IPS-NIHi11 (cell line): ENCODE measurements around the gene EMC6.

Experiments used
- DNase-seq: peaks from one replicate; pipeline ENCODE4 v3.0.0; 2012; ENCODE audit warnings: mixed read lengths, low spot score

The EMC6 gene

GRCh38 chr17:3656353-3656752, 12.3 kb upstream of the EMC6 start:
- no peak for DNase-seq

DNA sequence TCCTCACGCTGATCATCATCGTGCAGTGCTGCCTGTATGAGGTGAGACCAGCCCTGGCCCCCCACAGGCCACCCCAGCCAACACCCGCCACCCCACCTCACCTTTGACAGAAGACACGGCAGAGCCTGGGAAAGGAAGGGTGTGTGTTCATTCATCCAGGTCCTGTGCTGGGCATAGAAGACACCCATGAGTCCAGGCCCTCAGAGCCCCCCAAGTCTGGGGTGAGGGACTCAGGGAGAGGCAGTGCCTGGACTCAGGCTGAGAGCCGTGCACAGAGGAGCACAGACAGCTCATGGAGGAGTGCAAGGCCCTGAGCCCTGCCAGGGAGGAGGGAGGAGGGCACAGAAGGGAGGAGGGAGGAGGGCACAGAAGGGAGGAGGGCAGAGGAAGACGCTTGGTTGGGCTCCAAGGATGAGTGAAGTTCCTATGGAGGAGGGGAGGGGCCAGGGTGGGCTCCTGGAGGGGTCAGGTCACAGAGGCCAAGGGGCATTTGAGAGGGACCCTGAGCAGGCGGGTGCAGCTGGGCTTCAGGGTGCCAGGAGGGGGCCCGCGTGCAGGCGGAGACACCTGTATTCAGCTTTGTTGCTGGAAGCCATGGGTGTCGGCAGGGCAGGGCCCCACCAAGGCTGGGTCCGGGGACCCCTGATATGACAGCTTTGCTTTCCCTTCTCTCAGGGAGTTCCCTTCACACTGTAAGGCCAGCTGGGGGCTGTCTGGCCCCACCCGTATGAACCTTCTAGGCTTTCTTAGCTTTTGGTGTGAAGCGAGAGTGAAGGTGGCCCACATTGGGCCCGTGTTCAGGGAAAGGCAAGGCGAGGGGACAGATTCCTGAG, 11.6 kb upstream of the EMC6 start:
- DNase-seq: no peak

DNA sequence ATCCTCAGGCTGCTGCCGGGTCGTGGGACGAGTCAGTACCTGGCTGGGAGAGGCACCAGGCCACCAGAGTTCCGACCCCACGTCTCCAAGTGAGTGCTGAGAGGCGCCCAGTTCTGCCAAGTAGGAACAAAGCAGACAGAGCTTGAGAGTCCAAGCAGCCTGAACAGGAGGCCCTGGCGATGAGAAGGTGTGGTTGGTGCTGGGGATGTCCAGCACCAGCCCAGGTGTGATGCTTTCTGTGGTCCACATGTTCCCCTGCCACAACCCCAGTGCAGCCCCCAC, 11.1 kb upstream of the EMC6 start:
- no peak for DNase-seq

DNA sequence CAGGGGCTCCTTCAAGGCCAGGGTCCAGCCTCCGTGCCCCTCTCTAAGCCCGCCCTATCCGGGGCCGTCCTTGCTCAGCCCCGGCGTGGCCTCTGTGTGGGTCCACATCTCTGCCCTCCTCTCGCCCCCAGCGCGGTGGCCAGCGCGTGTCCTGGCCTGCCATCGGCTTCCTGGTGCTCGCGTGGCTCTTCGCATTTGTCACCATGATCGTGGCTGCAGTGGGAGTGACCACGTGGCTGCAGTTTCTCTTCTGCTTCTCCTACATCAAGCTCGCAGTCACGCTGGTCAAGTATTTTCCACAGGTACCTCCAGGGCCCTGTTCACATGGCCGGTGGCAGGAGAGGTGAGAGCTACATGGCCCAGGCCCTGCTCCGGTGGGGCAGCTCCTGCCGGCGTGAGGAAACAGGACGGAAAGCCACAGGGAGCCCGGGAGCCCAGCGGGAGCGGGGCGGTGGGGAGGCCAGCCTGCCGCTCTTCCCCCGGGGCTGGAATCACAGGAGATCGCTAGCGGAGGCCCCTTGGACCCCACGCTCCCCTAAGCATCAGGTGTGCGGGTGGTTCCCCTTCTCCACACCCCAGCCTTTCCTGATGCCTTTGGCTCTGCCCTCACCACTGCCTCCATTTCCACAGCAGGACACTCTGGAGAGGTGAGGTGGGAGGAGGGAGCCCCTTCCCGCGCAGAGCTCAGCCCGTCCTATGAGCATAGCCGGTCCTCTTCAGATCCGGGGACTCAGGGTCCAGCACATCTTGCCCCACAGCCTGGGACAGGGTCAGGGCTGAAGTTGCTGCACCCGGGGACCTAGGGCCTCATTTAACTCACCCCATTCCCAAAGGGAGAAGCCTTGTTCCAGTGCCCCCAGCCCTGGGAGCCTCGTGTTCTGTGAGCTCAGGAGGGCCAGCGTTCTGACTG, 10.5 kb upstream of the EMC6 start:
- DNase-seq: no peak

GRCh38 chr17:3658784-3659449, 9.7 kb upstream of the EMC6 start:
- no peak for DNase-seq

DNA sequence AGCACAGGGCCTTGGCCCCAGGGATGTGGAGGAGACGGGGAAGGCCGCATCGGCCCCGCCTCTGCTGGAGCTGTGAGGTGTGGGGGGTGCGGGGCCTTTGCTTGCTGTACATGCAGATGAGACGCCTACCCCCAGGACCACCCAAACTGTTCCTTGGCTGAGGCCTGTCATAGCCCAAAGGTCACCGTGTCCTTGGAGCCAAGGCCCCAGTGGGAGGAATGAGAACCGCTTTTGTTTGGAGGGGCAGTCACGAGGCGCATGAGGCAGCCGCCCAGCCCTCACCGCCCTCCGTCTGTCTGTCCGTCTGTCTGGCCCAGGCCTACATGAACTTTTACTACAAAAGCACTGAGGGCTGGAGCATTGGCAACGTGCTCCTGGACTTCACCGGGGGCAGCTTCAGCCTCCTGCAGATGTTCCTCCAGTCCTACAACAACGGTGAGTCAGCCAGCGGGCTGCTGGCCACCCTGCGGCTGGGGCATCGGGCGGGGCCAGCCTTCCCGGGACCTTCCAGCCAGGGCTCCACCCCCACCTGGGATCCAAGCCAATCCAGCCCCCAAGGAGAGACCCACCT, 9.0 kb upstream of the EMC6 start:
- DNase-seq: peak; percentile 54

DNA sequence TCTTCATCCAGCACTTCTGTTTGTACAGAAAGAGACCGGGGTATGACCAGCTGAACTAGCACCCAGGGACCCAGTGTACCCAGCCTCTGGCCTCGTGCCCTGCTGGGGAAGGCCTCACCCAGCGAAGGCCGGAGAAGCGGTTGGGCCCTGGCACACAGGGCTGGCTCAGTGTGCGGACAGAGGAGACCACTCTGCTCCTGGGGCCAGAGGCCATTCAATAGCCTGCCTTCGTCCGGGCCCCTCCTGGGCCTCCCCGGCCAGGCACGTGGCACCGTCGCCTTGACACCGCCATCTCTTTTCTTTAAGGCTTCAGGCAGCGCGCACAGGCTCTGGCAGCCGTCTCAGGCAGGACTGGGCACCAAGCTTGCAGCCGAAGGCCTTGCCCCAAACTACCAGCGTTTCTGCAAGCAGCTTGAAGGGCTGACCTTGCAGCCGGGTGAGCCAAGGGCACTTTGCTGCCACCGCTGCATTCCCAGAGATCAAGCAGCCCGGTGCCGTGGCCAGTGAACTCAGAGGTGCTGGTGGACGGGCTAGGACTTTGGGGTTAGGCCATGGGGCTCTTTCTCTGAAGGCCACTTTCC, 8.2 kb upstream of the EMC6 start:
- no peak for DNase-seq

- no peak for DNase-seq
Measured at GRCh38 chr17:3663102-3664011, 5.3 kb upstream of the EMC6 start.

DNA sequence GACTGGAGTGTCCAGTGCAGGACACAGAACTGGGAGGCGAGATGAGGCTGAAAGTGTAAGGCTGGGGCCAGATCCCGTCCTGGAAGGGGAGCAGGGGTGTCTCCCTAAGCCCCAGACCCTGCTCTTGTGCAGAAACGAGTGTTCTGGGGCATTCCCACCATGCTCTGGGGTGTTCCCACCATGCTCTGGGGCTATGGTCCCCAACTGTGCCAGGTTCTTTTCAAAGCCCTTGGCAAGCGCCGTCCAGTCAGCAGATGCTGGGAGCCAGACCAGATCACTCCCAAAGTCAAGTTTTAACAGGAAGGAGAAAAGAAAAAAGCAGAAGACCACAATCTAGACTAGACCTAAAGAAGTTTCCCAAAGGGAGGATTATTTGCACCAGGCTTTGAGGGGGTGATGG, 2.8 kb upstream of the EMC6 start:
- no peak for DNase-seq

DNA sequence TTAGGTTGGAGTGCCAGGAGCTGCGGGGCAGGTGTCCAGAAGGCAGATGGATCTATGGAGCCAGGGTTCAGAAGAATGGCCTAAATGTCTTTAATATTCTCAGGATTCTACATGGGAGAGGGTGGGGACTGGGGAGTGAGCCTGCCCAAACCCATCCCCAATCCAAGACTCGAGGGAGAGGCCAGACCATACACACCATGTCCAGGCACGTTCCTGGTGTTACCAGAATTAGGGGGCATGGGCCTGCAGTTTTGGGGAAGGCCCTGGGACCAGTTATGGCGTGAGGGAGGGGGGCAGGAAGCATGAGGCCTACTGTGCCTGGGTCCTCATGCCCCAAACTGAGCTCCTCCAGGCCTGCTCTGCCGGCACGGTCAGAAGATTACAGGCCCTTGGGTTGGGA, 2.1 kb upstream of the EMC6 start:
- no peak for DNase-seq

- DNase-seq: peak; percentile 84
Measured at GRCh38 chr17:3667366-3668278, 990 bp upstream of the EMC6 start.

DNA sequence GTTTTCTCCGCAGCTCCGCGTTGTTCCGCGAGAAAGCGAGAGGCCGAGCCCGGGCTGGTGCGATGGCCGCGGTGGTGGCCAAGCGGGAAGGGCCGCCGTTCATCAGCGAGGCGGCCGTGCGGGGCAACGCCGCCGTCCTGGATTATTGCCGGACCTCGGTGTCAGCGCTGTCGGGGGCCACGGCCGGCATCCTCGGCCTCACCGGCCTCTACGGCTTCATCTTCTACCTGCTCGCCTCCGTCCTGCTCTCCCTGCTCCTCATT, 404 bp downstream of the EMC6 start:
- DNase-seq: no peak

GRCh38 chr17:3669548-3669947, 936 bp downstream of the EMC6 start:
- no peak for DNase-seq

GRCh38 chr17:3672571-3672970, 4.0 kb downstream of the EMC6 start:
- DNase-seq: no peak

- DNase-seq: no peak
Measured at GRCh38 chr17:3675886-3676285, 7.3 kb downstream of the EMC6 start.

- peak; percentile 78 for DNase-seq
Measured at GRCh38 chr17:3678095-3678820, 9.6 kb downstream of the EMC6 start.

DNA sequence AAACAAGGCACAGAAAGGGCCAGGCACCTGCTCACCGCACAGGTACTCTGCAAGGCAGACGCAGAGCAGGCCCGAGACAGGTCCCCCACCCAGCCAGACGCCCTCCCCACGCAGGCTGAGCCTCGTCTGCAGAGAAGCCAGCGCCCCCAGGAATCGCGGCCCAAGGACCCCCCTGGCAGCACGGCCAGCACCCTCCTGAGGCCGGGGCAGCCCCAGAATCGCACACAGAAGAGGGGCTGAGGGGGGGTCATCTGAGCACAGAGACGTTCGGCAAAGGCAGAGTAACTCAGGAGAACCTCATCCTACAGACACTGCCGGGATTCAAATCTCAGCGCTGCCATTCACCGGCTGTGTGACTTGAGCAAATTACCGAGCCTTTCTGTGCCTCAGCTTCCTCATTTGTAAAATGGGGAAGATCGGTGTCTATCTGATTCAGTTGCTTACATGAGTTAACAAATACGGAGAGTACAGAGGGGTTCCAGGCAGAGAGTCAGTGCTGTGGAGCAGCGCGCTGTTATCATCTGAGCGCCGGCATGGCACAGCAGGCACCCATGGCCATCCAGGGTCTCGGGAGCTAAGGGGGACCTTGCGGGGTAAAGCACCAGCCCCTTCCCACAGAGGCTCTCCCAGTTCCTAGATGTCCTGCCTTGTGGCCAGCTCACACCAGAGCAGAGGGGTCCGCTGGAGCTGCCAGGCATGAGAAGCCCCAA, 10.4 kb downstream of the EMC6 start:
- DNase-seq: no peak

GRCh38 chr17:3679531-3680126, 11.0 kb downstream of the EMC6 start:
- no peak for DNase-seq

GRCh38 chr17:3681057-3681456, 12.4 kb downstream of the EMC6 start:
- DNase-seq: no peak
